ENCODE measurements around the gene DRAP1. TPM values are rescaled to one million over a fixed set of nuclear protein-coding genes. Genes with fewer than 3 reads are reported as not detected.
"Not testable (repeated sequence)": the region's sequence is repeated elsewhere in the genome, so short reads cannot be mapped to it uniquely, and the experiment has no call there.

The DRAP1 gene
- total RNA-seq, 2 experiments from 2014 or later: 111 to 158 TPM

DNA sequence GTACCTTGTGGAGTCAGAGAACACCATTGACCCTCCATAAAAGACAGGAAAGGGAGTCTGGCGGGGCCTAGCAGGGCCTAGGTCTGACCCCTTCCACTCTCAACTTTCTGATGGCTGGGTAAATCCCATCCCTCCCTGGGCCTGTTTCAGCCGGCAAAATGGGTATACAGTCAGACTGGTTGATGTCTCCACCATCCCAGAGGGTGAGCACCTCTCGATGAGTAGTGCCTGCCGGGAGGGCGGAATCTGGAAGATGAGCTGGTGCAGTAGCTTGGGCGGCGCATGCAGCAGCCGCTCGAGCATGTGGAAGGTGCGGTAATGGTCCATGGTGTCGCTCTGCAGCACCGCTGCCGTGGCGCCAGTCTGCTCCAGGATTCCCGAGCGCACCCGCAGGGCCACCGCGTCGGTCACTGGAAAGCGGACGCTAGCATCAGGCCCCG lies 31.5 kb upstream of the DRAP1 start:
- ATAC-seq: peak; percentile 1
- Mint-ChIP-seq H3K27ac (peak overlapping the region; percentile 95), H3K9me3 (ENCODE audit: low read depth) (no peaks in the 10 kb centered on the region), H3K27me3 (no peaks in the 10 kb centered on the region), H3K4me3 (peak overlapping the region; percentile 94), H3K4me1 (peaks cover 52% of the 10 kb centered on the region), H3K36me3 (ENCODE audit: low read depth) (peaks cover 41% of the 10 kb centered on the region)
- CTCF ChIA-PET: interaction anchor here (0.6 to 10.8 kb wide), 21 partner anchors 10 to 273 kb away, joined by 3 to 210 read pairs (median 5); partner anchors contain the start of genes CFL1, FOSL1, KAT5 and MUS81
- POLR2A ChIA-PET: interaction anchor here (0.6 to 6.3 kb wide), 7 partner anchors 13 to 255 kb away, joined by 4 to 68 read pairs (median 4); partner anchors contain the start of genes BANF1, CFL1, EIF1AD and FOSL1
- intact Hi-C loops (cut with DNase I, micrococcal nuclease): loop anchor here (1.0 to 2.0 kb wide), 15 partner anchors 14 to 381 kb away; partner anchors contain the start of genes C11orf68 (in 2 of the 2), DRAP1 (in 2 of the 2), MUS81 (in 2 of the 2) and AP5B1 (in 1 of the 2)
- DNase-seq: peak; percentile 64

DNA sequence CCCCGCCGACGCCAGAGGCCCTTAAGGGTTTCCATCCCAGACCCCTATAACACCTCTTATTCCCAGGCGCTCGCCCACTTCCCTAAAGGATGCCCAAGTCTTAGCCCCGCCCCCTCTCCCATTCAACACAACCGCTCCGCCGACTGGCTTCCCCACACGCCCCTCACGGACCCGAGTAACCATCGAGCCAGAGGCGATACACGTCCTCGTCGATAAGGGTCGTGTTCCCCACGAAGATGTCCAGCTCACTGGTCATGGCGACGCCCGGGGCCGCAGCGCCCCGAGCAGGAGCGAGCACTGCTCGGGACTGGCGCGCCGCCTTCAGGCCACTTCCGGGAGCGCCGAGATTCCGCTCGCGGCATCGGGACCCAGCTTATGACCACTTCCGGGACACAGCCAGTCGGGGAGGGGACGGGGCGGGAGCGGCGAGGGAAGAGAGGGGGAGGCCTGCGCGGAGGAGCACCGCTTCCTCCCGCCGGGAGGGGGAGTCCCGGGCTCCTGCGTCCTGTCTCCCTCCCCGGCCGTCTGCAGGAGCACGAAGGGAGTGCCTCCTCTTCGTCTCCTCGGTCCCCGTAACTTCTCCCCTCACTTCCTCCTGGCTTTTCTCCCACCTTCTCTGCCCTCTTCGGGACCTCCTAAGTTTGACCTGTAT lies 30.9 kb upstream of the DRAP1 start, which contains the start of gene FIBP:
TSS of gene FIBP (minus strand) at position 309 of the 652 bp plus-strand sequence. CDS start at position 256, 53 bp downstream.
- DNase-seq (peak; percentile 99), ATAC-seq (peak; percentile 68)
- ChIA-PET CTCF (interaction anchor here (0.6 to 10.8 kb wide), 28 partner anchors 11 to 313 kb away, joined by 3 to 210 read pairs (median 4); partner anchors contain the start of genes BANF1, CFL1, FOSL1 and KAT5), POLR2A (interaction anchor here (0.6 to 6.3 kb wide), 9 partner anchors 12 to 273 kb away, joined by 4 to 68 read pairs (median 4); partner anchors contain the start of genes BANF1, CFL1, EIF1AD and FOSL1)
- H3K4me3 Mint-ChIP-seq: peak within 1 kb of the TSS; percentile 94
- peaks cover 57% of the 10 kb centered on the region for H3K4me1 Mint-ChIP-seq
- H3K9me3 Mint-ChIP-seq (ENCODE audit: low read depth): no peaks in the 10 kb centered on the region
- intact Hi-C loops (cut with DNase I, micrococcal nuclease): loop anchor here (1.0 to 2.0 kb wide), 15 partner anchors 15 to 381 kb away; partner anchors contain the start of genes C11orf68 (in 2 of the 2), DRAP1 (in 2 of the 2), MUS81 (in 2 of the 2) and AP5B1 (in 1 of the 2)
- H3K27ac Mint-ChIP-seq: peak within 1 kb of the TSS; percentile 95
- peaks cover 42% of the 10 kb centered on the region for H3K36me3 Mint-ChIP-seq (ENCODE audit: low read depth)
- no peaks in the 10 kb centered on the region for H3K27me3 Mint-ChIP-seq

GRCh38 chr11:65890324-65891218 lies 28.7 kb upstream of the DRAP1 start, which contains the start of gene CCDC85B:
TSS of gene CCDC85B (plus strand) at chr11:65890673. CDS start at chr11:65890784, 111 bp downstream.
- Mint-ChIP-seq H3K27me3 (no peaks in the 10 kb centered on the region), H3K36me3 (ENCODE audit: low read depth) (peaks cover 36% of the 10 kb centered on the region), H3K27ac (peak within 1 kb of the TSS; percentile 95), H3K4me3 (peak within 1 kb of the TSS; percentile 94), H3K9me3 (ENCODE audit: low read depth) (no peaks in the 10 kb centered on the region), H3K4me1 (peaks cover 66% of the 10 kb centered on the region)
- intact Hi-C loops (cut with DNase I, micrococcal nuclease): loop anchor here (1.0 to 10.0 kb wide), 7 partner anchors 10 to 466 kb away; partner anchors contain the start of genes FOSL1 (in 2 of the 2), NEAT1 (in 1 of the 2), RAB1B (in 1 of the 2) and SART1 (in 1 of the 2)
- DNase-seq (peak; percentile 99), ATAC-seq (peak; percentile 59)
- CTCF ChIA-PET: interaction anchor here (0.6 to 10.8 kb wide), 32 partner anchors 9 to 770 kb away, joined by 3 to 210 read pairs (median 4); partner anchors contain the start of genes BANF1, CFL1, CTSW and EIF1AD
- POLR2A ChIA-PET: interaction anchor here (0.6 to 6.3 kb wide), 15 partner anchors 10 to 469 kb away, joined by 3 to 68 read pairs (median 4); partner anchors contain the start of genes CFL1, FOSL1, MUS81 and PCNX3

- ATAC-seq (no peak), DNase-seq (peak; percentile 60)
- Mint-ChIP-seq H3K27me3 (no peaks in the 10 kb centered on the region), H3K36me3 (ENCODE audit: low read depth) (peaks cover 44% of the 10 kb centered on the region), H3K4me3 (peak overlapping the region; percentile 94), H3K27ac (peak overlapping the region; percentile 82), H3K9me3 (ENCODE audit: low read depth) (no peaks in the 10 kb centered on the region), H3K4me1 (peaks cover 71% of the 10 kb centered on the region)
- intact Hi-C loops (cut with DNase I, micrococcal nuclease): loop anchor here (2.0 to 10.0 kb wide), 4 partner anchors 69 to 467 kb away; partner anchors contain the start of genes NEAT1 (in 1 of the 2), RAB1B (in 1 of the 2) and SART1 (in 1 of the 2)
- POLR2A ChIA-PET: interaction anchor here (0.7 to 6.3 kb wide), 9 partner anchors 9 to 173 kb away, joined by 3 to 68 read pairs (median 4); partner anchors contain the start of genes CFL1, FOSL1, MUS81 and RNASEH2C
- CTCF ChIA-PET: interaction anchor here (0.6 to 10.8 kb wide), 16 partner anchors 8 to 344 kb away, joined by 3 to 210 read pairs (median 8); partner anchors contain the start of genes CFL1, CTSW, FOSL1 and MUS81
Observed at GRCh38 chr11:65891219-65892136, 27.7 kb upstream of the DRAP1 start.

- ChIA-PET CTCF (interaction anchor here (0.7 to 10.8 kb wide), 5 partner anchors 9 to 175 kb away, joined by 3 to 210 read pairs (median 6); partner anchors contain the start of genes CFL1 and MUS81), POLR2A (interaction anchor here (6.0 to 6.3 kb wide), 2 partner anchors 8 to 33 kb away, joined by 59 to 68 read pairs; partner anchors contain the start of genes CFL1, FOSL1 and MUS81)
- ATAC-seq; H3K9me3 Mint-ChIP-seq (ENCODE audit: low read depth); H3K27me3 Mint-ChIP-seq: not testable (repeated sequence)
- Mint-ChIP-seq H3K27ac (peak overlapping the region; percentile 82), H3K4me1 (peaks cover 71% of the 10 kb centered on the region), H3K4me3 (peak overlapping the region; percentile 94), H3K36me3 (ENCODE audit: low read depth) (peaks cover 42% of the 10 kb centered on the region)
- DNase-seq: peak; percentile 71
- intact Hi-C loops (cut with DNase I, micrococcal nuclease): loop anchor here (5.0 to 10.0 kb wide), 2 partner anchors 375 to 467 kb away; partner anchors contain the start of genes NEAT1 (in 1 of the 2) and RAB1B (in 1 of the 2)
Observed at GRCh38 chr11:65892137-65892540, 27.1 kb upstream of the DRAP1 start.

DNA sequence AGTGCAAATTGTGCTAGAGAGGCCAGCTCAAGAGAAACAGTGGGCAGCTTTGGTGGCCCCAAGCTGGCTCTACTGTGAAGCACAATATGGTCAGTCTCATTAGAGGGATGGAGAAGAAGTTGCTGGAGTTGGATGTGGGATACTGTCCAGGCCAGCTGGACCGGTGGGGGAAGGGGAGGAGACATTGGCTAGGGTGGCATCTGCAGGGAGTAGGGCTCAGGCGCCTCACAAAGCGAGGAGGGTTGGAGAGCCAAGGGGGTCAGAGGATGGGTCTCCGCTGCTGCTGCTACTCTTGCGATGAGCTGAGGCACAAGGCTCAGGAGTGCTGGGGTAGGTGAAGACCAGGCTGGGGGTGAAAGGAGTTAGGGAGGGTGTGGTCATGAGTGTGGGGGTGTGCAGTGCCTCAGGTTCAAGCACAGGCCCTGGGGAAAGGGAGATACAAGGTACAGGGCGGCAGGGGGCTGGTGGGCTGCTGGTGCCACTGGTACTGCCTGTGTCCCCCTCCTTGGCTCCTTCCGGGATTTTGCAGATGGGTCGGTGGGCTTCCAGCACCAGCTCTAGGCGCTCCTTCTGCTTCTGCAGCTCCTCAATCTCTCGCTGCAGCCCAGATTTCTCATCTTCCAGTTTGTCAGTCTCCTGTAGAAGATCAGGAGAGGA lies 26.4 kb upstream of the DRAP1 start:
- intact Hi-C loops (cut with DNase I, micrococcal nuclease): loop anchor here (5.0 to 10.0 kb wide), 2 partner anchors 375 to 468 kb away; partner anchors contain the start of genes NEAT1 (in 1 of the 2) and RAB1B (in 1 of the 2)
- ATAC-seq (no peak), DNase-seq (no peak)
- Mint-ChIP-seq H3K9me3 (ENCODE audit: low read depth) (no peaks in the 10 kb centered on the region), H3K27ac (peak overlapping the region; percentile 82), H3K27me3 (no peaks in the 10 kb centered on the region), H3K36me3 (ENCODE audit: low read depth) (peaks cover 42% of the 10 kb centered on the region), H3K4me1 (peaks cover 70% of the 10 kb centered on the region), H3K4me3 (peak overlapping the region; percentile 94)
- POLR2A ChIA-PET: interaction anchor here (0.6 to 6.3 kb wide), 5 partner anchors 8 to 523 kb away, joined by 3 to 68 read pairs (median 3); partner anchors contain the start of genes CFL1, FOSL1 and MUS81
- CTCF ChIA-PET: interaction anchor here (0.6 to 10.8 kb wide), 8 partner anchors 8 to 175 kb away, joined by 3 to 210 read pairs (median 4); partner anchors contain the start of genes CFL1 and MUS81

DNA sequence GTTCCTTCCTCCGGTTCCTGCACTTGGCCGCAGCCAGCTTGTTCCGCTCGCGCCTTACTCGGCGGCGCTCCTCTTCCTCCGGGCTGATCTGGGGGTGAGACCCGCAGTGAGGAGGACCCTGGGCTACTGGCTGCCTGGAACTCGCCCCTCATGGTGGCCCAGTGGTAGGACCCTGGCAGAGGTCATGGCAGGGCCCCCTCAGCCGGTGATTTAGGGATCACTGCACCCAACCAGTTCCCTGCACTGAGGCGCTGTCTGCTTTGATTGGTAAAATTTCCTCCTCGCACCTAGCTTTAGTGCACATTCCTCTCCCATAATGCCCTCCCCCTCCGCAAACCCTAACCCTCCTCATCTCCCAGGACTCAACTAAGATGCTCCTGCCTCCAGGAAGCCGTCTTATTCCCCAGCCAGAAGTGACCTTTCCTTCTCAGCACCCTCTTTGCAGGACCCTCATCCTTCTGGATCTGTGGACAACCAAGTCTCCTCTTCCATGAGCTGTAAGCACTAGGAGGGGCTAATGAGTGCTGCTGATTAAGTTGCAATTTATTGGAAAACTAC lies 25.1 kb upstream of the DRAP1 start:
- intact Hi-C loops (cut with DNase I, micrococcal nuclease): loop anchor here (5.0 to 10.0 kb wide), 2 partner anchors 373 to 469 kb away; partner anchors contain the start of genes NEAT1 (in 1 of the 2) and RAB1B (in 1 of the 2)
- DNase-seq: peak; percentile 60

DNA sequence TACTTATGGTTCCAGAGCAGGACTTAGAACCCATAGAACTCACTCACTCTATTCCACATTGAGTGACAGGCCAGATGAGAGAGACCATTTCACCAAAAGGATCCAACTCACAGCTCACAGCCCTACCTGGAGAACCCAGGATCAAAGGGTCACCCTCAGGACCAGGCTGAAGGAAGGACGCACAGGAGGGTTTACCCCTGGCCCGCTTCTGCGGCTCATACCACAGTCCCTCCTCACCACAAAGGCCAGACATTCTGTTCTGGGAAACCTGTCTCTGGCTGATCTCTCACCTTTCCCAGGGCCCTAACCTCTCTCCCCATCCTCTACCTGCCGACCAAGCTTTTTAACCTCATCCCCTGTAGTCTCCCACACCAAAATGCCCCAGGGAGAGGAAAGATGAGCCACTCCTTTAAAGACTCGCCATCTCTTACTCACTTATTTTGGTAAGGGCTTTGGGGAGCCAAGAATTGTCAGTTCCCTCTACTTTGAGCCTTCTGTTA lies 23.7 kb upstream of the DRAP1 start:
- intact Hi-C loops (cut with DNase I, micrococcal nuclease): loop anchor here in 1 of 2 experiments (10.0 kb wide), 1 partner anchor 471 kb away; the partner anchor contains the start of gene NEAT1
- Mint-ChIP-seq H3K4me3 (peak overlapping the region; percentile 25), H3K9me3 (ENCODE audit: low read depth) (no peaks in the 10 kb centered on the region), H3K27me3 (no peaks in the 10 kb centered on the region), H3K4me1 (peaks cover 55% of the 10 kb centered on the region), H3K27ac (peak overlapping the region; percentile 58), H3K36me3 (ENCODE audit: low read depth) (peaks cover 45% of the 10 kb centered on the region)
- POLR2A ChIA-PET: no interaction called here
- CTCF ChIA-PET: interaction anchor here (0.5 to 7.8 kb wide), 4 partner anchors 8 to 1376 kb away, joined by 3 to 113 read pairs (median 4); partner anchors contain the start of genes CCDC85B and FIBP
- no peak for DNase-seq
- no peak for ATAC-seq

More for the DNA sequence above, 25.1 kb upstream of the DRAP1 start:
- ChIA-PET CTCF (interaction anchor here (0.7 to 10.8 kb wide), 5 partner anchors 9 to 473 kb away, joined by 3 to 210 read pairs (median 4); partner anchors contain the start of genes CFL1, MUS81 and SF3B2), POLR2A (interaction anchor here (0.6 to 1.3 kb wide), 7 partner anchors 19 to 1030 kb away, joined by 3 to 6 read pairs (median 4); partner anchors contain the start of gene SART1)
- ATAC-seq: no peak
- no peaks in the 10 kb centered on the region for H3K27me3 Mint-ChIP-seq
- H3K9me3 Mint-ChIP-seq (ENCODE audit: low read depth): no peaks in the 10 kb centered on the region
- peaks cover 45% of the 10 kb centered on the region for H3K36me3 Mint-ChIP-seq (ENCODE audit: low read depth)
- peak overlapping the region; percentile 94 for H3K4me3 Mint-ChIP-seq
- peak overlapping the region; percentile 83 for H3K27ac Mint-ChIP-seq
- H3K4me1 Mint-ChIP-seq: peaks cover 67% of the 10 kb centered on the region

Data from activated CD4-positive, alpha-beta T cell treated with anti-CD3 and anti-CD28 coated beads for 36 hours (primary cell).